ENCODE data around the gene SLC2A5. TPM values are rescaled to one million over a fixed set of nuclear protein-coding genes. Genes with fewer than 3 reads are reported as not detected.

Gene SLC2A5
- total and polyA plus RNA-seq, 2 of the 4 experiments (the other 2 are of a cell fraction): 0.03 to 0.18 TPM

GRCh38 chr1:9106286-9106685, 36.9 kb upstream of the SLC2A5 start:
- H3K9me1 ChIP-seq (ENCODE audit: insufficient read depth, low read length): no peaks in the 10 kb centered on the region; the same call in 1 of the 2 replicates
- H3K18ac ChIP-seq (ENCODE audit: low read depth, low read length): no peak overlapping the region
- H4K20me1 ChIP-seq (ENCODE audit: insufficient read depth, low read length): no peaks in the 10 kb centered on the region; the same call in none of the 2 replicates
- BruUV-seq (replicated peaks): no TSS peak
- H2BK20ac ChIP-seq (ENCODE audit: low read depth, low read length): no peak overlapping the region
- H2BK15ac ChIP-seq (ENCODE audit: low read depth, low read length): no peak overlapping the region
- H2AK5ac ChIP-seq (ENCODE audit: low read depth, low read length): no peak overlapping the region
- peaks cover 5% of the 10 kb centered on the region for H3K36me3 ChIP-seq (ENCODE audit: control insufficient read depth, insufficient read depth, low read length)
- no peak for TF ChIP-seq USF2 (IDR thresholded peaks at IDR 0.05; ENCODE audit: low read depth, low read length)
- TF ChIP-seq CHD1 (IDR thresholded peaks at IDR 0.05; ENCODE audit: low read depth, low read length): no peak
- TF ChIP-seq CTCF (conservative IDR thresholded peaks at IDR 0.05; ENCODE audit: low read depth, low read length): no peak
- no peak for TF ChIP-seq MXI1 (IDR thresholded peaks at IDR 0.05; ENCODE audit: borderline replicate concordance, low read depth, low read length)
- no peak for TF ChIP-seq BHLHE40 (IDR thresholded peaks at IDR 0.05; ENCODE audit: low read depth, low read length)
- TF ChIP-seq RCOR1 (IDR thresholded peaks at IDR 0.05; ENCODE audit: insufficient replicate concordance, low read length): no peak
- no peak for TF ChIP-seq NFE2L2 (IDR thresholded peaks at IDR 0.05; ENCODE audit: low read depth, low read length)
- TF ChIP-seq FOS (IDR thresholded peaks at IDR 0.05; ENCODE audit: low read depth, low read length): no peak
- TF ChIP-seq ELK1 (IDR thresholded peaks at IDR 0.05; ENCODE audit: borderline replicate concordance, low read depth, low read length): no peak
- TF ChIP-seq POLR2A (IDR thresholded peaks at IDR 0.05; ENCODE audit: low read depth, low read length): no peak
- no peak for TF ChIP-seq RAD21 (IDR thresholded peaks at IDR 0.05; ENCODE audit: low read length)
- no peak for TF ChIP-seq MAFK (IDR thresholded peaks at IDR 0.05; ENCODE audit: low read depth, low read length)
- no peak for TF ChIP-seq SMC3 (IDR thresholded peaks at IDR 0.05; ENCODE audit: low read depth, low read length)
- H2AK9ac ChIP-seq (replicated peaks; ENCODE audit: low read depth, low read length, poor library complexity): no peak overlapping the region
- H3K4me2 ChIP-seq (ENCODE audit: low read depth, low read length): no peak overlapping the region
- no peaks in the 10 kb centered on the region; a peak in 2 of 4 replicates for H3K79me1 ChIP-seq (ENCODE audit: low read depth in 1 of 2, low read length in 2 of 2)
- ATAC-seq (ENCODE audit: low read depth): no peak
- H3K23ac ChIP-seq (ENCODE audit: low read depth, low read length): no peak overlapping the region
- H3K4ac ChIP-seq (ENCODE audit: low read depth, low read length): no peak overlapping the region
- in situ Hi-C loops (cut with MboI; ENCODE audit: low sequenced_read_pairs): no loop called here
- H3K4me3 ChIP-seq (ENCODE audit: insufficient read depth, low read depth, low read length): no peak overlapping the region
- H3K27me3 ChIP-seq (ENCODE audit: control insufficient read depth, insufficient read depth, low read length): no peaks in the 10 kb centered on the region
- dilution Hi-C loops (cut with HindIII; ENCODE audit: low sequenced_read_pairs, unreplicated experiment): no loop called here
- ChIA-PET POLR2A (ENCODE audit: unreplicated experiment) (no interaction called here), CTCF (no interaction called here)
- no peak overlapping the region for H3K14ac ChIP-seq (replicated peaks; ENCODE audit: low read depth, low read length)
- WGBS, 2 experiments (ENCODE audit: extremely low coverage in 2 of 2, insufficient read length in 1 of 2): 87% methylated on average over 11 of the region's 14 CpGs; no CpG with 5 or more reads in 1 of the 2 experiments
- no peak overlapping the region for H3K27ac ChIP-seq (ENCODE audit: insufficient read depth, low read length)
- intact Hi-C loops (cut with micrococcal nuclease): no loop called here
- no peak overlapping the region for H2AFZ ChIP-seq (replicated peaks; ENCODE audit: low read length, poor library complexity)
- no peaks in the 10 kb centered on the region for H3K9me3 ChIP-seq (ENCODE audit: control insufficient read depth, insufficient read depth, low read length)
- H3K9ac ChIP-seq (ENCODE audit: low read depth, low read length): no peak overlapping the region
- no peak for DNase-seq
- no peak overlapping the region for H4K91ac ChIP-seq (ENCODE audit: insufficient read depth, low read depth, low read length)
- H3K4me1 ChIP-seq (ENCODE audit: control insufficient read depth, insufficient read depth, low read length): peaks cover 3% of the 10 kb centered on the region
- no peak overlapping the region for H2BK5ac ChIP-seq (ENCODE audit: low read depth, low read length, poor library complexity, severe bottlenecking)
- no peak overlapping the region for H4K5ac ChIP-seq (ENCODE audit: low read depth, low read length)
- H3K56ac ChIP-seq (ENCODE audit: extremely low read depth, insufficient read depth, low read length): no peak overlapping the region
- no peak overlapping the region for H4K8ac ChIP-seq (ENCODE audit: low read depth in 2 of 2, low read length in 2 of 2)
- no peak overlapping the region for H2BK120ac ChIP-seq (ENCODE audit: low read depth, low read length)
